Stimulated activated CD8-positive, alpha-beta memory T cell treated with anti-CD3 and anti-CD28 coated beads, Interleukin-15, amount 100 ng/mL, for 1 hour (primary cell): ENCODE results near the gene HLF.

Source experiments
- DNase-seq: peaks from one replicate; pipeline ENCODE4 v3.0.0-alpha.2; 2020; ENCODE audit warnings: low read depth

The HLF gene

GRCh38 chr17:55254375-55254774 is 10.4 kb upstream of the HLF start:
- no peak for DNase-seq

- DNase-seq: no peak
These were observed 6.1 kb upstream of the HLF start for GRCh38 chr17:55258578-55259135.

GRCh38 chr17:55259684-55260111 is 5.1 kb upstream of the HLF start:
- no peak for DNase-seq

GRCh38 chr17:55261311-55261710 is 3.4 kb upstream of the HLF start:
- DNase-seq: no peak

- DNase-seq: no peak
These were observed 1.0 kb upstream of the HLF start for GRCh38 chr17:55263569-55264277.

- no peak for DNase-seq
These were observed 499 bp upstream of the HLF start for GRCh38 chr17:55264278-55264644.

GRCh38 chr17:55265311-55266021 is 706 bp downstream of the HLF start:
- no peak for DNase-seq

- no peak for DNase-seq
These were observed 1.5 kb downstream of the HLF start for GRCh38 chr17:55266051-55266957.

GRCh38 chr17:55266958-55267688 is 2.4 kb downstream of the HLF start:
- DNase-seq: no peak

- no peak for DNase-seq
These were observed 3.3 kb downstream of the HLF start for GRCh38 chr17:55267777-55268648.

- DNase-seq: no peak
These were observed 4.1 kb downstream of the HLF start for GRCh38 chr17:55268649-55269480.

GRCh38 chr17:55269894-55270293 is 5.1 kb downstream of the HLF start:
- DNase-seq: no peak

- no peak for DNase-seq
These were observed 6.4 kb downstream of the HLF start for GRCh38 chr17:55271223-55271571.

- no peak for DNase-seq
These were observed 7.4 kb downstream of the HLF start for GRCh38 chr17:55271958-55272710.

GRCh38 chr17:55272711-55273578 is 8.2 kb downstream of the HLF start:
- DNase-seq: no peak

GRCh38 chr17:55273579-55274354 is 9.0 kb downstream of the HLF start:
- DNase-seq: no peak
